MG63 (cell line): ENCODE measurements around the gene ACLY. TPM values are rescaled to one million over a fixed set of nuclear protein-coding genes. Genes with fewer than 3 reads are reported as not detected.
"Not testable (repeated sequence)": the region's sequence is repeated elsewhere in the genome, so short reads cannot be mapped to it uniquely, and the experiment has no call there.

ENCODE experiments used
- DNase-seq: peaks from one replicate; pipeline ENCODE4 v3.0.0-alpha.2; 2020
- H3K27me3 ChIP-seq: fragments of 250-450 bp; sonication (Bioruptor Pico); 2 replicates; pipeline ENCODE4 v1.5.1; 2020; ENCODE audit warnings: mild to moderate bottlenecking, moderate library complexity
- H3K36me3 ChIP-seq: fragments of 250-450 bp; sonication (Bioruptor Pico); 2 replicates; pipeline ENCODE4 v1.5.1; 2020; ENCODE audit warnings: mild to moderate bottlenecking, moderate library complexity
- H3K4me3 ChIP-seq: fragments of 250-450 bp; sonication (Bioruptor Pico); 2 replicates; pipeline ENCODE4 v1.5.1; 2020; ENCODE audit warnings: mild to moderate bottlenecking, moderate library complexity
- H3K9me3 ChIP-seq: fragments of 250-450 bp; sonication (Bioruptor Pico); 2 replicates; pipeline ENCODE4 v1.5.1; 2020; ENCODE audit warnings: mild to moderate bottlenecking, moderate library complexity
- total RNA-seq: library from RNA; depleted of rRNA; stranded (reverse); fragments of >200 nt; shearing (Covaris generic); gene quantifications from 2 replicates; pipeline ENCODE4 v1.2.3, GENCODE V29; 2014; ENCODE audit warnings: low replicate concordance

ACLY gene
- total RNA-seq, 1 experiment from 2014 or later, result 195 TPM

- H3K27me3 ChIP-seq, result no peaks in the 10 kb centered on the region
- peaks cover 85% of the 10 kb centered on the region for H3K36me3 ChIP-seq
- H3K9me3 ChIP-seq, result no peaks in the 10 kb centered on the region
- DNase-seq, result no peak
- no peak overlapping the region for H3K4me3 ChIP-seq
These were observed 14.4 kb downstream of the ACLY start for GRCh38 chr17:41904242-41904841.

- Histone ChIP-seq H3K9me3 (no peaks in the 10 kb centered on the region), H3K27me3 (no peaks in the 10 kb centered on the region), H3K36me3 (peaks cover 86% of the 10 kb centered on the region), H3K4me3 (no peak overlapping the region)
- DNase-seq, result no peak
These were observed 17.1 kb downstream of the ACLY start for GRCh38 chr17:41901646-41902045.

GRCh38 chr17:41896726-41897125 lies 22.0 kb downstream of the ACLY start:
- H3K9me3 ChIP-seq, result no peaks in the 10 kb centered on the region
- no peaks in the 10 kb centered on the region for H3K27me3 ChIP-seq
- H3K4me3 ChIP-seq, result no peak overlapping the region
- H3K36me3 ChIP-seq, result peaks cover 86% of the 10 kb centered on the region
- no peak for DNase-seq

- DNase-seq, result no peak
- Histone ChIP-seq H3K36me3 (peaks cover 86% of the 10 kb centered on the region), H3K27me3 (no peaks in the 10 kb centered on the region), H3K9me3 (no peaks in the 10 kb centered on the region), H3K4me3 (no peak overlapping the region)
These were observed 23.1 kb downstream of the ACLY start for GRCh38 chr17:41895617-41896016.

GRCh38 chr17:41894791-41895331 lies 23.9 kb downstream of the ACLY start:
- peaks cover 86% of the 10 kb centered on the region for H3K36me3 ChIP-seq
- H3K27me3 ChIP-seq, result no peaks in the 10 kb centered on the region
- no peaks in the 10 kb centered on the region for H3K9me3 ChIP-seq
- DNase-seq, result peak; percentile 67
- no peak overlapping the region for H3K4me3 ChIP-seq

- no peak for DNase-seq
- Histone ChIP-seq H3K36me3 (peaks cover 87% of the 10 kb centered on the region), H3K4me3 (no peak overlapping the region), H3K27me3 (no peaks in the 10 kb centered on the region), H3K9me3 (no peaks in the 10 kb centered on the region)
These were observed 25.4 kb downstream of the ACLY start for GRCh38 chr17:41893384-41893783.

GRCh38 chr17:41892021-41892376 lies 26.8 kb downstream of the ACLY start:
- Histone ChIP-seq H3K27me3 (no peaks in the 10 kb centered on the region), H3K36me3 (peaks cover 87% of the 10 kb centered on the region), H3K9me3 (no peaks in the 10 kb centered on the region), H3K4me3 (no peak overlapping the region)
- no peak for DNase-seq

- Histone ChIP-seq H3K4me3 (no peak overlapping the region), H3K27me3 (no peaks in the 10 kb centered on the region), H3K36me3 (peaks cover 86% of the 10 kb centered on the region), H3K9me3 (no peaks in the 10 kb centered on the region)
- no peak for DNase-seq
These were observed 27.4 kb downstream of the ACLY start for GRCh38 chr17:41891135-41892020.

- DNase-seq, result no peak
- Histone ChIP-seq H3K36me3 (peaks cover 90% of the 10 kb centered on the region), H3K9me3 (no peaks in the 10 kb centered on the region)
These were observed 30.3 kb downstream of the ACLY start for GRCh38 chr17:41888332-41888965.

GRCh38 chr17:41885733-41886132 lies 33.0 kb downstream of the ACLY start:
- DNase-seq, result no peak
- H3K36me3 ChIP-seq, result peaks cover 85% of the 10 kb centered on the region
- H3K27me3 ChIP-seq, result no peaks in the 10 kb centered on the region
- no peak overlapping the region for H3K4me3 ChIP-seq
- H3K9me3 ChIP-seq, result no peaks in the 10 kb centered on the region

More at GRCh38 chr17:41888332-41888965, 30.3 kb downstream of the ACLY start:
- Histone ChIP-seq H3K27me3 (no peaks in the 10 kb centered on the region), H3K4me3 (no peak overlapping the region)

- Histone ChIP-seq H3K9me3 (no peaks in the 10 kb centered on the region), H3K4me3 (no peak overlapping the region), H3K27me3 (no peaks in the 10 kb centered on the region), H3K36me3 (peaks cover 87% of the 10 kb centered on the region)
- no peak for DNase-seq
These were observed 36.0 kb downstream of the ACLY start for GRCh38 chr17:41882756-41883155.

- Histone ChIP-seq H3K27me3 (no peaks in the 10 kb centered on the region), H3K9me3 (no peaks in the 10 kb centered on the region), H3K36me3 (peaks cover 76% of the 10 kb centered on the region), H3K4me3 (no peak overlapping the region)
- no peak for DNase-seq
These were observed 38.6 kb downstream of the ACLY start for GRCh38 chr17:41880130-41880529.

- H3K4me3 ChIP-seq, H3K27me3 ChIP-seq, H3K9me3 ChIP-seq, DNase-seq: not testable (repeated sequence)
- H3K36me3 ChIP-seq, result peaks cover 83% of the 10 kb centered on the region
These were observed 44.5 kb downstream of the ACLY start for GRCh38 chr17:41874293-41874670.

- Histone ChIP-seq H3K4me3 (no peak overlapping the region), H3K27me3 (no peaks in the 10 kb centered on the region), H3K36me3 (peaks cover 83% of the 10 kb centered on the region), H3K9me3 (no peaks in the 10 kb centered on the region)
- no peak for DNase-seq
These were observed 45.0 kb downstream of the ACLY start for GRCh38 chr17:41873559-41874292.

GRCh38 chr17:41871789-41872188 lies 47.0 kb downstream of the ACLY start:
- Histone ChIP-seq H3K36me3 (peaks cover 77% of the 10 kb centered on the region), H3K4me3 (no peak overlapping the region), H3K9me3 (no peaks in the 10 kb centered on the region), H3K27me3 (no peaks in the 10 kb centered on the region)
- no peak for DNase-seq

- Histone ChIP-seq H3K27me3 (no peaks in the 10 kb centered on the region), H3K36me3 (peaks cover 78% of the 10 kb centered on the region), H3K9me3 (no peaks in the 10 kb centered on the region), H3K4me3 (no peak overlapping the region)
- no peak for DNase-seq
These were observed 48.1 kb downstream of the ACLY start for GRCh38 chr17:41870627-41871026.

- peaks cover 78% of the 10 kb centered on the region for H3K36me3 ChIP-seq
- DNase-seq, result no peak
- no peaks in the 10 kb centered on the region for H3K27me3 ChIP-seq
- no peak overlapping the region for H3K4me3 ChIP-seq
- H3K9me3 ChIP-seq, result no peaks in the 10 kb centered on the region
These were observed 48.7 kb downstream of the ACLY start for GRCh38 chr17:41870097-41870496.
